KBM-7 (cell line): ENCODE data around the gene MYH9.
A peak's percentile ranks its signal among the peaks of the same experiment; 100 is the strongest.

ENCODE experiments used
- DNase-seq: peaks from one replicate; pipeline ENCODE4 v3.0.0-alpha.2; 2015
- in situ Hi-C: fragments of 300-500 bp; cut with MboI; formaldehyde crosslinking; loops from 2 replicates; pipeline ENCODE4 v1.14.3; 2020; ENCODE audit warnings: low sequenced_read_pairs, low pct_unique_long_range_greater_than_20kb, mixed read lengths

Gene MYH9

GRCh38 chr22:36336246-36337182 lies 51.3 kb downstream of the MYH9 start:
- in situ Hi-C loops = no loop called here

GRCh38 chr22:36335621-36336020 lies 52.1 kb downstream of the MYH9 start:
- DNase-seq = no peak
- in situ Hi-C loops = no loop called here

More at GRCh38 chr22:36336246-36337182, 51.3 kb downstream of the MYH9 start:
- no peak for DNase-seq

GRCh38 chr22:36334821-36335603 lies 52.8 kb downstream of the MYH9 start:
- DNase-seq = peak; percentile 56
- in situ Hi-C loops = no loop called here

- DNase-seq = peak; percentile 80
- in situ Hi-C loops = no loop called here
Observed at GRCh38 chr22:36334081-36334820, 53.5 kb downstream of the MYH9 start.

GRCh38 chr22:36333644-36334043 lies 54.1 kb downstream of the MYH9 start:
- in situ Hi-C loops = no loop called here
- no peak for DNase-seq

GRCh38 chr22:36332623-36333332 lies 55.0 kb downstream of the MYH9 start:
- DNase-seq = peak; percentile 91
- in situ Hi-C loops = no loop called here

- DNase-seq = peak; percentile 82
- in situ Hi-C loops = no loop called here
Observed at GRCh38 chr22:36331912-36332622, 55.7 kb downstream of the MYH9 start.

- in situ Hi-C loops = no loop called here
- peak; percentile 90 for DNase-seq
Observed at GRCh38 chr22:36331306-36331911, 56.4 kb downstream of the MYH9 start.

- in situ Hi-C loops = no loop called here
- DNase-seq = peak; percentile 67
Observed at GRCh38 chr22:36330655-36331305, 57.0 kb downstream of the MYH9 start.

GRCh38 chr22:36330127-36330526 lies 57.6 kb downstream of the MYH9 start:
- in situ Hi-C loops = no loop called here
- DNase-seq = no peak

- in situ Hi-C loops = no loop called here
Observed at GRCh38 chr22:36329254-36330078, 58.3 kb downstream of the MYH9 start.

GRCh38 chr22:36328635-36329253 lies 59.0 kb downstream of the MYH9 start:
- in situ Hi-C loops = no loop called here
- DNase-seq = no peak

More at GRCh38 chr22:36329254-36330078, 58.3 kb downstream of the MYH9 start:
- peak; percentile 92 for DNase-seq

GRCh38 chr22:36327922-36328551 lies 59.7 kb downstream of the MYH9 start:
- no peak for DNase-seq
- in situ Hi-C loops = no loop called here

- DNase-seq = no peak
- in situ Hi-C loops = no loop called here
Observed at GRCh38 chr22:36326178-36327161, 61.3 kb downstream of the MYH9 start.
